SK-N-SH (cell line): Measurements from ENCODE around the gene FADS2. TPM values are rescaled to one million over a fixed set of nuclear protein-coding genes. Genes with fewer than 3 reads are reported as not detected.

Experiments
- CTCF ChIA-PET: fragments of 300-600, 350-600 bp; formaldehyde crosslinking; extraction: SDS; loops from one replicate; lab custom pipeline; 2021; lab: Yijun Ruan, JAX
- POLR2A ChIA-PET: fragments of 350-600 bp; sonication (Branson Sonifier 250); formaldehyde crosslinking; extraction: SDS; loops from one replicate; lab custom pipeline; 2020; ENCODE audit warnings: antibody characterized with exemption, inconsistent platforms; lab: Yijun Ruan, JAX
- DNase-seq: peaks from one replicate; pipeline ENCODE4 v3.0.0; 2012
- H2AFZ ChIP-seq: fragments of 200-600 bp; sonication (generic); 2 replicates; pipeline ENCODE4 v1.8.1; 2016; ENCODE audit warnings: antibody characterized with exemption, mild to moderate bottlenecking, low read depth
- H3F3A ChIP-seq: fragments of 200-600 bp; sonication (generic); replicated peaks from 2 replicates; pipeline ENCODE3; 2016; ENCODE audit warnings: antibody characterized with exemption, mild to moderate bottlenecking; ENCODE audit not compliant: insufficient read depth
- H3K27ac ChIP-seq, 2 experiments: fragments of 200-500 bp in 1 of 2; fragments of 200-600 bp in 1 of 2; sonication (Bioruptor generic) in 1 of 2; sonication (generic), shearing (Covaris generic) in 1 of 2; 2 replicates each; pipeline versions ENCODE4 v1.5.1 to v1.6.1; 2014 to 2016; ENCODE audit warnings: low read depth in 2 of 2, inconsistent platforms in 1 of 2, low read length in 1 of 2, mild to moderate bottlenecking in 1 of 2, mixed read lengths in 1 of 2
- H3K27me3 ChIP-seq: fragments of 200-600 bp; sonication (generic), shearing (Covaris generic); 2 replicates; pipeline ENCODE4 v1.6.1; 2016; ENCODE audit warnings: mixed run types; ENCODE audit not compliant: insufficient read depth
- H3K36me3 ChIP-seq, 2 experiments: fragments of 200-500 bp in 1 of 2; fragments of 200-600 bp in 1 of 2; sonication (Bioruptor generic) in 1 of 2; sonication (generic) in 1 of 2; replicated peaks in 1 of 2; 2 replicates each; pipeline versions ENCODE3 to v1.5.1; 2014 to 2016; ENCODE audit warnings: low read length in 1 of 2, mild to moderate bottlenecking in 1 of 2; ENCODE audit not compliant: insufficient read depth in 2 of 2, control insufficient read depth in 1 of 2
- H3K4me1 ChIP-seq, 2 experiments: fragments of 200-500 bp in 1 of 2; fragments of 200-600 bp in 1 of 2; sonication (Bioruptor generic) in 1 of 2; sonication (generic), shearing (Covaris generic) in 1 of 2; 2 replicates each; pipeline versions ENCODE4 v1.5.1 to v1.6.1; 2014 to 2016; ENCODE audit warnings: low read depth in 1 of 2, low read length in 1 of 2, mixed run types in 1 of 2; ENCODE audit not compliant: insufficient read depth in 2 of 2, control insufficient read depth in 1 of 2
- H3K4me2 ChIP-seq: fragments of 200-600 bp; sonication (generic), shearing (Covaris generic); 2 replicates; pipeline ENCODE4 v1.6.1; 2017; ENCODE audit warnings: mixed run types
- H3K4me3 ChIP-seq, 2 experiments: fragments of 200-500 bp in 1 of 2; fragments of 200-600 bp in 1 of 2; sonication (Bioruptor generic) in 1 of 2; sonication (generic), shearing (Covaris generic) in 1 of 2; 2 replicates each; pipeline versions ENCODE4 v1.5.1 to v1.8.1; 2014 to 2016; ENCODE audit warnings: low read depth in 2 of 2, inconsistent platforms in 1 of 2, low read length in 1 of 2, mild to moderate bottlenecking in 1 of 2, mixed read lengths in 1 of 2, moderate library complexity in 1 of 2
- H3K79me2 ChIP-seq: fragments of 200-600 bp; sonication (generic); 2 replicates; pipeline ENCODE4 v1.8.1; 2017; ENCODE audit warnings: mild to moderate bottlenecking; ENCODE audit not compliant: insufficient read depth
- H3K9ac ChIP-seq: fragments of 200-600 bp; sonication (generic); 2 replicates; pipeline ENCODE4 v1.6.1; 2017; ENCODE audit warnings: mixed run types
- H3K9me2 ChIP-seq: fragments of 200-600 bp; sonication (generic); 2 replicates; pipeline ENCODE4 v1.6.1; 2017; ENCODE audit warnings: mixed run types
- H3K9me3 ChIP-seq: fragments of 200-600 bp; sonication (generic); 2 replicates; pipeline ENCODE4 v1.6.1; 2017; ENCODE audit warnings: mixed run types, mild to moderate bottlenecking, moderate library complexity
- H4K20me1 ChIP-seq: fragments of 200-600 bp; sonication (generic); 2 replicates; pipeline ENCODE4 v1.6.1; 2017; ENCODE audit warnings: mild to moderate bottlenecking, mixed run types; ENCODE audit not compliant: insufficient read depth
- CTCF ChIP-seq: fragments of 200-600 bp; sonication (generic); IDR thresholded peaks from 2 replicates; pipeline ENCODE4 v1.6.1; 2017; ENCODE audit warnings: antibody characterized with exemption, mild to moderate bottlenecking, moderate library complexity
- FOSL2 ChIP-seq: IDR thresholded peaks from 2 replicates; pipeline ENCODE4 v1.4.0; 2012; ENCODE audit warnings: low read depth, mild to moderate bottlenecking, moderate library complexity, borderline replicate concordance
- FOXM1 ChIP-seq: IDR thresholded peaks from 2 replicates; pipeline ENCODE4 v1.4.0; 2012; ENCODE audit warnings: low read depth, mild to moderate bottlenecking
- GATA2 ChIP-seq: sonication (generic); formaldehyde crosslinking; IDR thresholded peaks from 2 replicates; pipeline ENCODE4 v1.5.0; 2020; ENCODE audit warnings: mild to moderate bottlenecking, missing genetic modification reagents
- JUND ChIP-seq: IDR thresholded peaks from 2 replicates; pipeline ENCODE4 v1.4.0; 2012
- MXI1 ChIP-seq: IDR thresholded peaks from 2 replicates; pipeline ENCODE4 v1.6.1; 2012; ENCODE audit warnings: mild to moderate bottlenecking, low read depth, low read length, improper control_type of control experiment
- NFIC ChIP-seq: IDR thresholded peaks from 2 replicates; pipeline ENCODE4 v1.4.0; 2012; ENCODE audit warnings: borderline replicate concordance
- NRF1 ChIP-seq: IDR thresholded peaks from 2 replicates; pipeline ENCODE4 v1.6.1; 2012; ENCODE audit warnings: low read depth, mild to moderate bottlenecking, low read length
- RCOR1 ChIP-seq: fragments of 150-350 bp; IDR thresholded peaks from 2 replicates; pipeline ENCODE4 v1.6.1; 2017; ENCODE audit warnings: antibody characterized with exemption, low read length
- REST ChIP-seq: IDR thresholded peaks from 2 replicates; pipeline ENCODE4 v1.6.1; 2012; ENCODE audit warnings: mild to moderate bottlenecking, low read depth, low read length, moderate library complexity
- SIN3A ChIP-seq: IDR thresholded peaks from 2 replicates; pipeline ENCODE4 v1.6.1; 2012; ENCODE audit warnings: low read depth, mild to moderate bottlenecking, low read length, moderate library complexity, borderline replicate concordance
- TEAD4 ChIP-seq: IDR thresholded peaks from 2 replicates; pipeline ENCODE4 v1.4.0; 2012; ENCODE audit warnings: mild to moderate bottlenecking, borderline replicate concordance; ENCODE audit not compliant: insufficient read depth
- ZBTB33 ChIP-seq: IDR thresholded peaks from 2 replicates; pipeline ENCODE4 v1.4.0; 2012; ENCODE audit warnings: low read depth, borderline replicate concordance
- WGBS: methylation state at CpG from one replicate; pipeline ENCODE4 v1.1.6; 2017; ENCODE audit warnings: low lambda C conversion rate; 5-methylcytosine and 5-hydroxymethylcytosine counted together
- polyA plus RNA-seq, 3 experiments: library from polyadenylated mRNA; depleted of rRNA; stranded (reverse); fragments of >200 nt; gene quantifications; 2 replicates each; pipeline ENCODE4 v1.2.3, GENCODE V29; 2012
- TF ChIP-seq, protein P1 (sequence below): fragments of 150-350 bp; IDR thresholded peaks from 2 replicates; pipeline ENCODE4 v1.6.1; 2017; ENCODE audit warnings: antibody characterized with exemption, low read length, low read depth, borderline replicate concordance
- TF ChIP-seq, protein P2 (sequence below): fragments of 150-350 bp; IDR thresholded peaks from 2 replicates; pipeline ENCODE4 v1.6.1; 2016; ENCODE audit warnings: mild to moderate bottlenecking, low read depth, low read length

The FADS2 gene
- polyA plus RNA-seq, 1 of the 3 experiments (the other 2 are of a cell fraction) = 67.8 TPM

- TF ChIP-seq CTCF (peak; percentile 89), REST (no peak), SIN3A (no peak)
Observed at GRCh38 chr11:61871158-61871597, 43.1 kb downstream of the FADS2 start (continued).

DNA sequence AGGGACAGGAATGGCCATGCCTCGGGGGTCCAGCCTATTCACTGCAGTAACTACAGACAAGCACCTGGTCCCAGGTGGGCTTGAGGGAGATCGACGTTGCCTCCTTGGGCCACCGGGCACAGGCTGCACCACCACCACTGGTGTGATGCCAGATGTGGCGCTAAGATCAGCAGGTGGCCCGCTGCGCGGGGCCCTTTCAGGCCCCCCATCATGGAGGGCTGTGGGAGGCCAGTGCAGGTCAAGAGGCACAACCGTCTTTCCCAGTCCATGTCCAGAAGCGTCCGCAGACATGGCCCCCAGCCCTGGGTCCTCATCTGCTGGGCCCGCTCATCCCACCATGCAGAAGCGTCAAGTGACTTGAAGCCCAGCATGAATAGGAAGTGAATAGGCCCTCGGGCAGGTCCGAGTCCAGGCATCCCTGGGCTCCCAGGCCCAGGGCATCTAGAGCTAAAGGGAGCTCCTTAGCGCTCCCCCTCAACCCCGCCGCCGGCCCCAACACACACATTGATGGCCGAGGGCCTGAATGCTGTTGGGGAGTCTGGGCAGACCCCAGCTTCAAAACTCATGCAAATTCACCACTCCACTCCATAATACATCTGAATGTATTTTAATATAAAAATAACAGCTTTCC lies 45.0 kb downstream of the FADS2 start:
- no peaks in the 10 kb centered on the region for H3F3A ChIP-seq
- 96% methylated on average over 9 of the region's 20 CpGs for WGBS
- ChIA-PET POLR2A (interaction anchor here (0.6 kb wide), 1 partner anchor 50 kb away, joined by 3 read pairs; no protein-coding TSS in a partner anchor), CTCF (interaction anchor here (1.0 to 10.6 kb wide), 9 partner anchors 9 to 236 kb away, joined by 3 to 91 read pairs (median 14); partner anchors contain the start of gene FADS3)
- H3K79me2 ChIP-seq = no peaks in the 10 kb centered on the region
- no peak for DNase-seq
- H2AFZ ChIP-seq = no peak overlapping the region
- no peaks in the 10 kb centered on the region for H3K9me2 ChIP-seq
- H3K4me2 ChIP-seq = no peak overlapping the region
- H3K27me3 ChIP-seq = no peaks in the 10 kb centered on the region
- no peaks in the 10 kb centered on the region for H3K9me3 ChIP-seq
- peaks cover 0 to 9% of the 10 kb centered on the region in 2 experiments for H3K36me3 ChIP-seq
- TF ChIP-seq TEAD4 (no peak), RCOR1 (no peak), FOSL2 (no peak), GATA2 (CRISPR knock-in tag) (no peak), ZBTB33 (no peak), JUND (no peak), MXI1 (no peak), NRF1 (no peak), NFIC (no peak), FOXM1 (no peak)
- TF ChIP-seq, protein P1, sequence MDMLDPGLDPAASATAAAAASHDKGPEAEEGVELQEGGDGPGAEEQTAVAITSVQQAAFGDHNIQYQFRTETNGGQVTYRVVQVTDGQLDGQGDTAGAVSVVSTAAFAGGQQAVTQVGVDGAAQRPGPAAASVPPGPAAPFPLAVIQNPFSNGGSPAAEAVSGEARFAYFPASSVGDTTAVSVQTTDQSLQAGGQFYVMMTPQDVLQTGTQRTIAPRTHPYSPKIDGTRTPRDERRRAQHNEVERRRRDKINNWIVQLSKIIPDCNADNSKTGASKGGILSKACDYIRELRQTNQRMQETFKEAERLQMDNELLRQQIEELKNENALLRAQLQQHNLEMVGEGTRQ = no peak
- TF ChIP-seq, protein P2, sequence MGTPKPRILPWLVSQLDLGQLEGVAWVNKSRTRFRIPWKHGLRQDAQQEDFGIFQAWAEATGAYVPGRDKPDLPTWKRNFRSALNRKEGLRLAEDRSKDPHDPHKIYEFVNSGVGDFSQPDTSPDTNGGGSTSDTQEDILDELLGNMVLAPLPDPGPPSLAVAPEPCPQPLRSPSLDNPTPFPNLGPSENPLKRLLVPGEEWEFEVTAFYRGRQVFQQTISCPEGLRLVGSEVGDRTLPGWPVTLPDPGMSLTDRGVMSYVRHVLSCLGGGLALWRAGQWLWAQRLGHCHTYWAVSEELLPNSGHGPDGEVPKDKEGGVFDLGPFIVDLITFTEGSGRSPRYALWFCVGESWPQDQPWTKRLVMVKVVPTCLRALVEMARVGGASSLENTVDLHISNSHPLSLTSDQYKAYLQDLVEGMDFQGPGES = no peak
- H4K20me1 ChIP-seq = no peaks in the 10 kb centered on the region
- no peak overlapping the region for H3K9ac ChIP-seq
- H3K4me1 ChIP-seq = peaks cover 0 to 13% of the 10 kb centered on the region in 2 experiments; a peak in 2 of 4 replicates
- H3K4me3 ChIP-seq = no peak overlapping the region
- no peak overlapping the region for H3K27ac ChIP-seq
